GM10266 (cell line): Measurements from ENCODE around the gene OSBPL5.

Experiments used
- DNase-seq: peaks from one replicate; pipeline ENCODE4 v3.0.0; 2012; ENCODE audit errors: extremely low spot score
- CTCF ChIP-seq: IDR thresholded peaks from 2 replicates; pipeline ENCODE4 v1.5.1; 2012; ENCODE audit warnings: mild to moderate bottlenecking, low read depth; ENCODE audit not compliant: control insufficient read depth, insufficient read depth; ENCODE audit errors: missing control alignments

The OSBPL5 gene

DNA sequence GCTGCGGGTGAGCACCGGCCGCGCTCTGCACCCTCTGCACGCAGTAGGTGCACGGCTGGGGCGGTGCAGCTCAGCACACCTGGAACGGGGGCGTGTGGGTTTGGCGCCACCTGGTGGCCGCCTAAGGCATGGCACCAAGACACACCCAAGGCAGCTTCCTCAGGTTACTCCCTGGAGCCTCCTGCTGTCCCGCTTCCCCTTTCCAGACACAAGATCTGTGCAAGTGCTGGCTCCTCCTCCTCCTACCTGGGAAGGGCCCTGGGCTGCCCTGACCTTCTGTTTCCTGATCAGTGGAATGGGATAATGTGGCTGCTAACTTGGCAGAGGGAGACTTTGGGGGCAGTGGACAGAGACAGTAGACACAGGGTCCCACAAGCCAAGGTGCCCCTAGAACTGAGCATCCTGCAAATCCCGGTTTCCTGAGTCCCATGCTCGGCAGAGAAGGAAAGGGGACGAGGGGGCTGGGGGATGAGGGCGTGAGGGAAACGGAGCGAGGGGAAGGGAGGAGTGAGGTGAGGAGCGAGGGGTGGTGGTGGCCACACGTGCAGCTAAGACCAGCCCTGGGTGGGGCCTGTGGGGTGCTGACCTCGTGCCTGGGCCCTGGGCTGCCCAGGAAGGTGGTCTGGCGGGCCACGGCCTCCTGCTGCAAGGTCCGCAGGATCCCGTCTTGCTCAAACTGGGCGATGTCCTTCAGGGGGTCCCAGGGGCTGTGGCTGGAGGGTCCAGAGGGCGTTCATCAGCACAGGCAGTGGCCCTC, 73.1 kb downstream of the OSBPL5 start:
- peak; percentile 99 for TF ChIP-seq CTCF
- DNase-seq, result peak; percentile 92

DNA sequence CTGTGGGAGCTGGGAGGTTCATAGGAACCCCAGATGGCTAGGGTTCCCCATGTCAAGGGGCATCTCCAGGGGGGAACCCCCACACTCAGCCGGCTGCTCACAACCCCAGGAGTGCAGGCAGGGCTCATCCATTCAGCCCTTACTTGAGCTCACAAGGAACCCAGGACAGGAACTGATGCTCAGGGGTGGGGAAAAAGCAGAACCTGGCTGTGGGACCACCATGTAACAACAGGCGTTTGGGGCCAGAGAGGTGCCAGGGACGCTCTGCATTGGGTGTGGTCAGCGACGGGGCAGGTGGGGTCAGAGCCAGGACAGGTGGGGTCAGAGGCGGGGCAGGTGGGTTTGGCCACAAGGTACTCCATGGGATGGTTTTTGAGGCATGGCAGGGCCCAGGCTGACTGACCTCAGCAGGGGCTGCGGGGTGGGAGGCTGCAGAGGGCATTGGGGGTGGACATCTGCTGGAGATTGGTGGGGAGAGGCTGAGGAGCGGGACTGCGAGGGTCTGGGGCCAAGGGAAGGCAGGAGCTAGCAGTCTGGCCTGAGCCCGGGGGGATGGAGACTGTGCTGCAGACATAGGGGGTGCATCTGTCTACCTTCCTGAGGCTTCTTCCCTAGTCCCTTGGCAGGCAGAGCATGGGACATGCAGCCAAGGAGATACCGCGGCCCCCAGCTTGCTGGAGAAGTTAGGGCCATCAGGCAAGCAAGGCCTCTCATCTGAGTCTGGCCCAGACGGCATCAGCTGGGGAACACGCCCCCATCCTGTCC, 73.8 kb downstream of the OSBPL5 start:
- no peak for DNase-seq
- no peak for TF ChIP-seq CTCF

GRCh38 chr11:3090096-3090901, 74.8 kb downstream of the OSBPL5 start:
- TF ChIP-seq CTCF, result no peak

GRCh38 chr11:3089236-3090061, 75.7 kb downstream of the OSBPL5 start:
- TF ChIP-seq CTCF, result no peak
- DNase-seq, result no peak

More at GRCh38 chr11:3090096-3090901, 74.8 kb downstream of the OSBPL5 start:
- no peak for DNase-seq

- no peak for DNase-seq
- no peak for TF ChIP-seq CTCF
These were observed 76.3 kb downstream of the OSBPL5 start for GRCh38 chr11:3088806-3089205.

GRCh38 chr11:3087821-3088800, 77.0 kb downstream of the OSBPL5 start:
- DNase-seq, result no peak
- TF ChIP-seq CTCF, result no peak
